Neural crest cell (in vitro differentiated cells): ENCODE measurements around the gene IGF2BP1. TPM values are rescaled to one million over a fixed set of nuclear protein-coding genes. Genes with fewer than 3 reads are reported as not detected.

Experiments used
- DNase-seq: peaks from one replicate; pipeline ENCODE4 v3.0.0; 2021; ENCODE audit warnings: low read depth, mixed read lengths, low spot score
- H3K27ac Mint-ChIP-seq: one replicate; pipeline ENCODE4 v1.8.0; 2021; ENCODE audit warnings: mild to moderate bottlenecking, mixed read lengths; ENCODE audit not compliant: unreplicated experiment
- H3K27me3 Mint-ChIP-seq: 2 replicates; pipeline ENCODE4 v1.8.0; 2021; ENCODE audit warnings: low read depth, mild to moderate bottlenecking, mixed read lengths
- H3K36me3 Mint-ChIP-seq: 2 replicates; pipeline ENCODE4 v1.8.0; 2021; ENCODE audit warnings: low read depth, mild to moderate bottlenecking, mixed read lengths
- H3K4me1 Mint-ChIP-seq: 2 replicates; pipeline ENCODE4 v1.8.0; 2021; ENCODE audit warnings: mixed read lengths
- H3K4me3 Mint-ChIP-seq: one replicate; pipeline ENCODE4 v1.8.0; 2021; ENCODE audit warnings: mild to moderate bottlenecking, mixed read lengths
- H3K9me3 Mint-ChIP-seq: 2 replicates; pipeline ENCODE4 v1.8.0; 2021; ENCODE audit warnings: mixed read lengths
- total RNA-seq: library from RNA; stranded (reverse); gene quantifications from 2 replicates; pipeline ENCODE4 v1.2.1, GENCODE V29; 2021
- TF ChIP-seq, protein P1 (sequence below): fragments of 200-600 bp; sonication (generic); conservative IDR thresholded peaks from 2 replicates; pipeline ENCODE4 v1.5.0; 2021; ENCODE audit warnings: antibody characterized with exemption, mild to moderate bottlenecking

IGF2BP1 gene
- total RNA-seq, 1 donor from 2014 or later = 536 TPM

- H3K4me3 Mint-ChIP-seq = peak overlapping the region; percentile 58
- no peaks in the 10 kb centered on the region for H3K9me3 Mint-ChIP-seq
- TF ChIP-seq, protein P1, sequence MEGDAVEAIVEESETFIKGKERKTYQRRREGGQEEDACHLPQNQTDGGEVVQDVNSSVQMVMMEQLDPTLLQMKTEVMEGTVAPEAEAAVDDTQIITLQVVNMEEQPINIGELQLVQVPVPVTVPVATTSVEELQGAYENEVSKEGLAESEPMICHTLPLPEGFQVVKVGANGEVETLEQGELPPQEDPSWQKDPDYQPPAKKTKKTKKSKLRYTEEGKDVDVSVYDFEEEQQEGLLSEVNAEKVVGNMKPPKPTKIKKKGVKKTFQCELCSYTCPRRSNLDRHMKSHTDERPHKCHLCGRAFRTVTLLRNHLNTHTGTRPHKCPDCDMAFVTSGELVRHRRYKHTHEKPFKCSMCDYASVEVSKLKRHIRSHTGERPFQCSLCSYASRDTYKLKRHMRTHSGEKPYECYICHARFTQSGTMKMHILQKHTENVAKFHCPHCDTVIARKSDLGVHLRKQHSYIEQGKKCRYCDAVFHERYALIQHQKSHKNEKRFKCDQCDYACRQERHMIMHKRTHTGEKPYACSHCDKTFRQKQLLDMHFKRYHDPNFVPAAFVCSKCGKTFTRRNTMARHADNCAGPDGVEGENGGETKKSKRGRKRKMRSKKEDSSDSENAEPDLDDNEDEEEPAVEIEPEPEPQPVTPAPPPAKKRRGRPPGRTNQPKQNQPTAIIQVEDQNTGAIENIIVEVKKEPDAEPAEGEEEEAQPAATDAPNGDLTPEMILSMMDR = no peak
- H3K27ac Mint-ChIP-seq = no peak overlapping the region
- DNase-seq = no peak
- peaks cover 15% of the 10 kb centered on the region for H3K27me3 Mint-ChIP-seq
- no peaks in the 10 kb centered on the region for H3K36me3 Mint-ChIP-seq
- H3K4me1 Mint-ChIP-seq = peaks cover 57% of the 10 kb centered on the region
These were observed 3.9 kb upstream of the IGF2BP1 start for GRCh38 chr17:48993305-48993704.

- Mint-ChIP-seq H3K36me3 (peaks cover 4% of the 10 kb centered on the region), H3K27me3 (peaks cover 20% of the 10 kb centered on the region), H3K4me3 (peak overlapping the region; percentile 77), H3K9me3 (no peaks in the 10 kb centered on the region), H3K27ac (no peak overlapping the region), H3K4me1 (peaks cover 57% of the 10 kb centered on the region)
- no peak for DNase-seq
- TF ChIP-seq, protein P1 = no peak
These were observed 3.2 kb upstream of the IGF2BP1 start for GRCh38 chr17:48993951-48994350.

DNA sequence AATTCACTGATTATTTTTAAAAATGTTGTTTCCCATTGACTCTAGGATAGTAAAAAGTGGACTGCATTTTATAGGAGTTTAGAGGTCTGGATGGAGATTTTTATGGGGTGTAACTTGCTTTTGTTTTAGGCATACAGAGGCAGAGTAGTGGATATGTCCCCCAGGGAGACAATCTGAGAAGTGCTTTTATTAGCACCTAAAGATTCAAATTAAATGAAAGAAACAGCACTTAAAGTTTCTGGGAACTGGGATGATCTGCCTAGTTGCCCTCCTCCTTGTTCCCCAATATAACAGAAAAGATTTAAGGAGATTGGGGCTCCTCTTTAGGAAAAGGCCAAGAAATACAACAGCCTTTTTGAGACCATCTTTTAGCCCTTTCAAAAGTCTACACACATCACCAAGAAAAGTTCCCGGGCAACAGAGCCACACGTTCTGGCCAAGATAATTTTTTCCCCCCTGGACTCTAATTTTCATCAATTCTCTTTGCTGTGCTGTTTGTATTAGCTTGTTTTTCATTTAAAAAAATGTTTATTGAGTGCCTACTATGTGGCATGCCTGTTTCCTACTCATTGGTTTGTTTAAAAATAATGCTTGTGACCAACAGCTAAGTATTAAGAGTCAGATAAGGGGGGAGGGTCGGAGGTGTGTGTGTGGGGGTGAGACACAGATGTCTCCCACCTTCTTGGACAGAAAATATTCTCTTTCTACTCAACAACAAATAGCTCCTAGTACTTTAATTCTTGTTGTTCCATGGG, 2.5 kb upstream of the IGF2BP1 start:
- H3K27ac Mint-ChIP-seq = peak overlapping the region; percentile 99
- peak overlapping the region; percentile 95 for H3K4me3 Mint-ChIP-seq
- peaks cover 64% of the 10 kb centered on the region for H3K4me1 Mint-ChIP-seq
- H3K27me3 Mint-ChIP-seq = peaks cover 26% of the 10 kb centered on the region
- TF ChIP-seq, protein P1 = no peak
- DNase-seq = no peak
- H3K36me3 Mint-ChIP-seq = peaks cover 11% of the 10 kb centered on the region
- no peaks in the 10 kb centered on the region for H3K9me3 Mint-ChIP-seq

DNA sequence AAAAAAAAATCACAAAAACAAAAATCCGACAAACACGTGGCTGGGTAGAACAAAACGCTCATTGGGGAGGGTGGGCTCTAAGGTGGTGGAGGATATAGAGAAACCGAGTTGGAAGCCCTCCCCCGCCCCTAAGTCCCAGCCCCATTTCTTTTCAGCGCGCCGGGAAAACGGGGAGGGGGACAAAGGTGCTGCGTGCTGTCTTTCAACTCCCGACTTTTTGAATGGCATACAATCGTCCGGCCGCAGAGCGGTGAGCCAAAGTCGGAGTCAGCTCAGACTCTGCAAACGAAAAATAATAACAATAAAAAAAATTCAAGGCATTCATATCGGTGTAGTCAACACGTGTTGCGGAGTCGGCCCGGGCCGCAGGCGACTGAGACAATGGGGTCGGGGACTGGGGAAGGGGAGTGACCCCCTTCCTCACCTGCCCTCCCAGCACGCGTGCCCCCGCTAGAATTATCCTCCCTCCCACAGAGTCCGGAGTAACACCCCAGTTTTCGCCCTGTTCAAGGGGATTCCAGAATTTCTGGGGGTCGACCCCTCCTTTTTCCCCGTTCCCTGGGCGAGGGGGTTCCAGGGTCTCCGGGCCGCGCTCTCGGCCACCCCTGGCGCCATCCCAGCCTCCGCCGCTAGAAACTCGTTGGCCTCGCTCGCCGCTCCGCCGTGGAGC, 1.7 kb upstream of the IGF2BP1 start:
- peak overlapping the region; percentile 95 for H3K4me3 Mint-ChIP-seq
- H3K27ac Mint-ChIP-seq = peak overlapping the region; percentile 99
- DNase-seq = peak; percentile 36
- peaks cover 32% of the 10 kb centered on the region for H3K27me3 Mint-ChIP-seq
- H3K9me3 Mint-ChIP-seq = no peaks in the 10 kb centered on the region
- H3K4me1 Mint-ChIP-seq = peaks cover 64% of the 10 kb centered on the region
- TF ChIP-seq, protein P1 = peak; percentile 29
- H3K36me3 Mint-ChIP-seq = peaks cover 17% of the 10 kb centered on the region

DNA sequence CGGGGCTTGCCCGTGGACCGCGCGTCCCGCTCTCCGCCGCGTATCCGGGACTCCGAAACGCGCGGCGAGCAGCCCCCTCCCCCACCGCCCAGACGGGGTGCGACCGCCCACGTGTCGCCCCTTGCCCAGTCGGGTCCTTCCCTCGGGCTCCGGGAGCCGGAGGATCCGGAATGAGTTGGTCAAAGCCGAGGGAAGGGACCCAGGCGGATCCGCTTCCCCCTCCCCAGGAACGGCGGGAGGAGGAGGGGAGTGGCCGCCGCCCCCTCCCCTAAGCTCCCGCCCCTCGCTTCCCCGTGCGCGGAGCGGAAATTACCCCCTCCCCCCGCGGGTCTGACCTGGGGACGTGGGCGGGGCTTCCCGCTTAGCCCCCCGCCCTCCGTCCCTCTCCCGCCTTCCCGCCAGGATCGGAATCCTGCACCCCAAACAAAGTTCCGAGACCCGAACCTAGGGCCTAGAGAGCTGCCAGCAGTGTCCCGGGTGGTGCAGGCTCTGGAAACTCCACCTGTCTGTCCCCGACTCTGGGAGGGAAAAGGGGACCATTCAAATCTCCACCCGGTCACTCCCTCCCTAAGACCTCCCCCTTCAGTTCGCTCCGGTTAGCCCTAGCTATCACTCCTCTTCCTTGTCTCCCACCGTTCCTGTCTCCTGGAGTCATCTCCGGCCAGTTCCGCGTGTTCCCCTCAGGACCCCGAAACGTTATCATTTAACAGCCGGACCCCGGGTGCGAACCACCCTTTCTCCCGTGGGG, 1.0 kb upstream of the IGF2BP1 start:
- Mint-ChIP-seq H3K9me3 (no peaks in the 10 kb centered on the region), H3K27ac (peak overlapping the region; percentile 100), H3K27me3 (peaks cover 32% of the 10 kb centered on the region), H3K4me3 (peak overlapping the region; percentile 95), H3K36me3 (peaks cover 20% of the 10 kb centered on the region), H3K4me1 (peaks cover 64% of the 10 kb centered on the region)
- DNase-seq = peak; percentile 85
- TF ChIP-seq, protein P1 = no peak
